HCT116 (cell line): Measurements from ENCODE around the gene DQX1. TPM values are rescaled to one million over a fixed set of nuclear protein-coding genes. Genes with fewer than 3 reads are reported as not detected.

Experiments
- ATAC-seq: fragments of 200-7000 bp; cut with Tn5 transposase; 2 replicates; pipeline ENCODE4 v1.9.1; 2020; ENCODE audit warnings: mild to moderate bottlenecking, moderate library complexity
- BruUV-seq: library from RNA; stranded (reverse); fragments of 400-500 nt; replicated peaks from 2 replicates; lab custom pipeline; 2021; lab: Mats Ljungman, UMichigan
- CTCF ChIA-PET: fragments of 300-600 bp; sonication (Branson Sonifier 250); formaldehyde crosslinking; loops from one replicate; lab custom pipeline; 2021; ENCODE audit warnings: antibody characterized with exemption; lab: Charles Lee
- POLR2A ChIA-PET: fragments of 300-600, 350-600 bp; sonication (Branson Sonifier 250); formaldehyde crosslinking; loops from one replicate; lab custom pipeline; 2021; ENCODE audit warnings: antibody characterized with exemption; lab: Charles Lee
- RAD21 ChIA-PET, 2 experiments: fragments of 300-600 bp; sonication (Branson Sonifier 250); formaldehyde crosslinking; loops; one replicate each; lab custom pipeline; 2023; ENCODE audit warnings: low total read pairs in 2 of 2; ENCODE audit not compliant: uncharacterized antibody in 2 of 2, unreplicated experiment in 2 of 2, low non-redundant PET in 1 of 2; lab: Charles Lee
- DNase-seq: peaks from one replicate; pipeline ENCODE4 v3.0.0-alpha.2; 2010; ENCODE audit warnings: low read depth, low spot score
- H2AFZ ChIP-seq: fragments of 200-600 bp; shearing (Covaris generic), sonication (generic); 2 replicates; pipeline ENCODE4 v1.6.1; 2017; ENCODE audit warnings: low read depth, mixed run types, mixed read lengths, antibody characterized with exemption, low read length; ENCODE audit not compliant: poor library complexity, severe bottlenecking
- H3K27ac ChIP-seq: 2 replicates; pipeline ENCODE4 v1.5.1; 2012; ENCODE audit warnings: low read depth, low read length
- H3K27me3 ChIP-seq: fragments of 200-600 bp; sonication (generic); 2 replicates; pipeline ENCODE4 v1.6.1; 2016; ENCODE audit warnings: mixed run types, low read length, mixed read lengths; ENCODE audit not compliant: insufficient read depth
- H3K36me3 ChIP-seq, 2 experiments: fragments of 200-500 bp in 1 of 2; fragments of 200-600 bp in 1 of 2; sonication (Bioruptor generic) in 1 of 2; sonication (generic) in 1 of 2; 2 replicates each; pipeline versions ENCODE4 v1.5.1 to v1.6.1; 2014 to 2016; ENCODE audit warnings: low read length in 2 of 2, inconsistent platforms in 1 of 2, mixed read lengths in 1 of 2, mixed run types in 1 of 2; ENCODE audit not compliant: insufficient read depth in 2 of 2, control insufficient read depth in 1 of 2
- H3K4me1 ChIP-seq, 2 experiments: fragments of 200-600 bp in 1 of 2; sonication (generic) in 1 of 2; 2 replicates each; pipeline versions ENCODE4 v1.5.1 to v1.6.1; 2012 to 2017; ENCODE audit warnings: low read length in 2 of 2, inconsistent platforms in 1 of 2, mild to moderate bottlenecking in 1 of 2, mixed read lengths in 1 of 2, mixed run types in 1 of 2, moderate library complexity in 1 of 2; ENCODE audit not compliant: insufficient read depth in 2 of 2, control insufficient read depth in 1 of 2
- H3K4me2 ChIP-seq: fragments of 200-600 bp; sonication (generic); 2 replicates; pipeline ENCODE4 v1.6.1; 2017; ENCODE audit warnings: mixed run types, low read length, mixed read lengths
- H3K4me3 ChIP-seq, 2 experiments: fragments of 200-600 bp in 1 of 2; sonication (generic) in 1 of 2; replicated peaks in 1 of 2; 2 replicates each; pipeline ENCODE4 v1.5.1; 2011 to 2016; ENCODE audit warnings: low read length in 2 of 2, control low read depth in 1 of 2, low read depth in 1 of 2, mild to moderate bottlenecking in 1 of 2, mixed read lengths in 1 of 2, mixed run types in 1 of 2
- H3K79me2 ChIP-seq: fragments of 200-600 bp; sonication (generic); 2 replicates; pipeline ENCODE4 v1.6.1; 2017; ENCODE audit warnings: mild to moderate bottlenecking, mixed run types, low read length, moderate library complexity, mixed read lengths; ENCODE audit not compliant: insufficient read depth
- H3K9ac ChIP-seq: fragments of 200-600 bp; sonication (generic); 2 replicates; pipeline ENCODE4 v1.6.1; 2016; ENCODE audit warnings: low read length, mixed read lengths
- H3K9me2 ChIP-seq: fragments of 200-600 bp; sonication (generic), shearing (Covaris generic); 2 replicates; pipeline ENCODE4 v1.6.1; 2017; ENCODE audit warnings: mixed run types, mild to moderate bottlenecking, moderate library complexity; ENCODE audit not compliant: insufficient read depth
- H3K9me3 ChIP-seq, 2 experiments: fragments of 200-500 bp in 1 of 2; fragments of 200-600 bp in 1 of 2; sonication (Bioruptor generic) in 1 of 2; sonication (generic) in 1 of 2; 2 replicates each; pipeline ENCODE4 v1.6.1; 2014 to 2017; ENCODE audit warnings: low read length in 2 of 2, mixed read lengths in 2 of 2, inconsistent platforms in 1 of 2, low read depth in 1 of 2, mild to moderate bottlenecking in 1 of 2, mixed run types in 1 of 2, moderate library complexity in 1 of 2; ENCODE audit not compliant: control insufficient read depth in 1 of 2, insufficient read depth in 1 of 2
- H4K20me1 ChIP-seq: fragments of 200-600 bp; sonication (generic), shearing (Covaris generic); 2 replicates; pipeline ENCODE4 v1.6.1; 2017; ENCODE audit warnings: mixed run types, mild to moderate bottlenecking, moderate library complexity; ENCODE audit not compliant: insufficient read depth
- ATF3 ChIP-seq: IDR thresholded peaks from 2 replicates; pipeline ENCODE4 v1.6.1; 2012
- EZH2 ChIP-seq: fragments of 200-600 bp; sonication (generic); IDR thresholded peaks from 2 replicates; pipeline ENCODE4 v1.6.1; 2017; ENCODE audit warnings: antibody characterized with exemption, mixed run types
- POLR2A ChIP-seq: IDR thresholded peaks from 2 replicates; pipeline ENCODE4 v1.7.0; 2011; ENCODE audit warnings: borderline replicate concordance; ENCODE audit not compliant: insufficient read depth, insufficient read length; ENCODE audit errors: extremely low read depth
- RAD21 ChIP-seq: IDR thresholded peaks from 2 replicates; pipeline ENCODE4 v1.6.1; 2012; ENCODE audit warnings: low read depth, mild to moderate bottlenecking
- REST ChIP-seq: IDR thresholded peaks from 2 replicates; pipeline ENCODE4 v1.6.1; 2012; ENCODE audit warnings: low read depth
- TCF7L2 ChIP-seq: IDR thresholded peaks from 2 replicates; pipeline ENCODE4 v1.7.0; 2011; ENCODE audit warnings: borderline replicate concordance, inconsistent platforms; ENCODE audit not compliant: insufficient read depth, insufficient read length; ENCODE audit errors: extremely low read depth
- intact Hi-C: fragments of 100-400 bp; cut with micrococcal nuclease; formaldehyde crosslinking; loops from 2 replicates; pipeline ENCODE4 v1.10.0; 2022
- total RNA-seq: library from RNA; stranded (reverse); gene quantifications from one replicate; pipeline ENCODE4 v1.2.1, GENCODE V29; 2021; ENCODE audit not compliant: unreplicated experiment

The DQX1 gene
- total RNA-seq, 1 experiment from 2014 or later: 0.98 TPM

DNA sequence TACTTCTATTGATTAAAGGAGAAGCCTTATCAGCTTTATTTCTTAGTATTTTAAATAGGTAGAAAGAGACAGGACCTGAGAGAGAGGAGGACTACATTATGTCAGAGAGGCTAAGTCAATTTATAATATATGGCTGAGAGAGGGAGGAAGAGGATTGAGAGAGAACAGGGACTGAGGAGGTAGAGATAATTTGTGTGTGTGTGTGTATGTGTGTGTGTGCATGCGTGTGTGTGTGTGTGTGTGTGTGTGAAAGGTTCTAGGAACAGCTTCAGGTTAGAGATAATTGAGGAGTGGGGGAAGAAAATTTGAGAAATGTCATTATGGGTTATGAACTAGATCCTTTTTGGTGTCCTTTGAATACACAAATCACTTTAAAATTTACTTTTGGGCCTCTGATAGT lies 43.7 kb upstream of the DQX1 start:
- CTCF ChIA-PET: no interaction called here
- peaks cover 0 to 3% of the 10 kb centered on the region in 2 experiments; a peak in 1 of 4 replicates for H3K4me1 ChIP-seq
- no peak for ATAC-seq
- H2AFZ ChIP-seq: no peak overlapping the region
- H3K27me3 ChIP-seq: no peaks in the 10 kb centered on the region
- POLR2A ChIA-PET: no interaction called here
- no peaks in the 10 kb centered on the region; a peak in 1 of 4 replicates for H3K36me3 ChIP-seq
- no peaks in the 10 kb centered on the region for H4K20me1 ChIP-seq
- BruUV-seq: no TSS peak
- no peaks in the 10 kb centered on the region for H3K9me2 ChIP-seq
- DNase-seq: no peak
- H3K4me2 ChIP-seq: no peak overlapping the region
- RAD21 ChIA-PET: no interaction called here
- H3K9ac ChIP-seq: no peak overlapping the region
- no peak overlapping the region for H3K27ac ChIP-seq
- no peak for TF ChIP-seq RAD21
- no peak for TF ChIP-seq EZH2
- TF ChIP-seq POLR2A: no peak
- no peak for TF ChIP-seq TCF7L2
- TF ChIP-seq ATF3: no peak
- no peak for TF ChIP-seq REST
- H3K79me2 ChIP-seq: no peaks in the 10 kb centered on the region
- H3K9me3 ChIP-seq: no peaks in the 10 kb centered on the region
- intact Hi-C loops: no loop called here
- no peak overlapping the region for H3K4me3 ChIP-seq
